Hepatocyte (in vitro differentiated cells): ENCODE data around the gene RNF182.

Source experiments
- CTCF ChIP-seq: fragments of 200-600 bp; sonication (generic); IDR thresholded peaks from 2 replicates; pipeline ENCODE4 v1.5.1; 2016; ENCODE audit warnings: antibody characterized with exemption, mild to moderate bottlenecking; ENCODE audit not compliant: poor library complexity
- EZH2 ChIP-seq: fragments of 200-600 bp; sonication (generic); IDR thresholded peaks from 2 replicates; pipeline ENCODE4 v1.6.1; 2016; ENCODE audit warnings: antibody characterized with exemption, mild to moderate bottlenecking, borderline replicate concordance
- EZH2phosphoT487 ChIP-seq: fragments of 200-600 bp; sonication (generic); IDR thresholded peaks from one replicate; pipeline ENCODE4 v1.6.1; 2018; ENCODE audit warnings: antibody characterized with exemption, mild to moderate bottlenecking, low read depth, moderate library complexity; ENCODE audit not compliant: unreplicated experiment, severe bottlenecking

GRCh38 chr6:14009431-14009830, 84.7 kb downstream of the RNF182 start:
- TF ChIP-seq CTCF (no peak), EZH2phosphoT487 (no peak), EZH2 (no peak)
